Epithelial cell of proximal tubule (primary cell): ENCODE data around the gene ATM. TPM values are rescaled to one million over a fixed set of nuclear protein-coding genes. Genes with fewer than 3 reads are reported as not detected.
"Not testable (repeated sequence)": the region's sequence is repeated elsewhere in the genome, so short reads cannot be mapped to it uniquely, and the experiment has no call there.

Experiments
- DNase-seq: peaks from one replicate; pipeline ENCODE4 v3.0.0-alpha.2; 2011; ENCODE audit warnings: low read depth
- H3K4me3 ChIP-seq: 2 replicates; pipeline ENCODE4 v1.5.1; 2011; ENCODE audit warnings: low read depth, mild to moderate bottlenecking, low read length
- CTCF ChIP-seq: conservative IDR thresholded peaks from 2 replicates; pipeline ENCODE4 v1.5.1; 2012; ENCODE audit warnings: low read depth, mild to moderate bottlenecking, low read length
- total RNA-seq: library from RNA; depleted of rRNA; stranded (reverse); fragments of >200 nt; gene quantifications from 2 replicates; pipeline ENCODE4 v1.2.3, GENCODE V29; 2015

Gene ATM
- total RNA-seq, 1 donor from 2014 or later: 29.4 TPM

DNA sequence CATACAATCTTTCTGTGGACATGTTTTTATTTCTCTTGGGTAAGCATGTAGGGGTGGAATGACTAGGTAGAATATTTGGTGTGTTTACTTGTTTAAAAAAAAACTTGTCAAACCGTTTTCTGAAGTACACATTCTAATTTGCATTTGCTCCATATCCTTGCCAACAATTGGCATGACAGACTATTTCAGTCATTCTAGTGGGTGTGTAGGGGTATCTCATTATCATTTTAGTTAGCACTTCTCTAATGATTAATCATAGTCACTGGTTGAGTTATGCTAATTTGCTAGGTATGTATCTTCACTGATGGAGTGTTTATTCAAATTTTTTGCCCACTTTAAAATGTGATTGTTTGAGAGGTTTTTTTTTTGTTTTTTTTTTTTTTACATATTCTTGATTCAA lies 180.2 kb downstream of the ATM start:
- no peak overlapping the region for H3K4me3 ChIP-seq
- TF ChIP-seq CTCF: no peak
- no peak for DNase-seq

GRCh38 chr11:108405706-108406105 lies 182.8 kb downstream of the ATM start:
- no peak overlapping the region for H3K4me3 ChIP-seq
- TF ChIP-seq CTCF: no peak
- DNase-seq: peak; percentile 72

DNA sequence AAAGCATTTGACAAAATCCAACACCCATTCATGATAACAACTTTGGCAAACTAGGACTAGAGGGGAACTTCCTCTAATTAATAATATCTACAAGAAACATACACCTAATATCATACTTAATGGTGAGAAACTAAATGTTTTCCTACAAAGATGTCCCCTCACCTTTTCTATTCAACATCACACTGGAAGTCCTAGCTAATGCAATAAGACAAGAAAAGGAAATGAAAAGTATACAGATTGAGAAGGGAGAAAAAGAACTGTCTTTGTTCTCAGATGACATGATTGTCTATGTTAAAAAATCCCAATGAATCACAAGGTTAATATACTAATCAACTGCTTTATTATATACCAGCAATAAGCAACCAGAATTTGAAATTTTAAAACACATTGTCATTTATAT lies 192.1 kb downstream of the ATM start:
- no peak overlapping the region for H3K4me3 ChIP-seq
- DNase-seq: no peak
- TF ChIP-seq CTCF: no peak

- peak; percentile 53 for TF ChIP-seq CTCF
- not testable (repeated sequence) for DNase-seq, H3K4me3 ChIP-seq
Measured at GRCh38 chr11:108417551-108417950, 194.7 kb downstream of the ATM start.

Other genes with a start within 250 kb of the ATM start
- 16.4 and 19.0 TPM in 2 replicates for gene CUL5, start 214.2 kb upstream of the ATM start, total RNA-seq
- gene ACAT1, start 101.5 kb upstream of the ATM start, total RNA-seq: 76.2 and 87.9 TPM in 2 replicates
- gene NPAT, start 429 bp upstream of the ATM start, total RNA-seq: 8.8 and 9.6 TPM in 2 replicates
- 0.29 and 0.81 TPM in 2 replicates for gene C11orf65, start 244.5 kb downstream of the ATM start, total RNA-seq